Dedifferentiated amniotic fluid mesenchymal stem cell (primary cell): ENCODE measurements around the gene NMUR1.

Experiments
- DNase-seq: peaks from one replicate; pipeline ENCODE4 v3.0.0-alpha.2; 2016; ENCODE audit errors: extremely low spot score

NMUR1 gene

GRCh38 chr2:231486851-231487596, 43.2 kb downstream of the NMUR1 start:
- DNase-seq: no peak

GRCh38 chr2:231483398-231484329, 46.6 kb downstream of the NMUR1 start:
- no peak for DNase-seq

- DNase-seq: no peak
Observed at GRCh38 chr2:231482806-231483391, 47.3 kb downstream of the NMUR1 start.

- DNase-seq: no peak
Observed at GRCh38 chr2:231480781-231481180, 49.5 kb downstream of the NMUR1 start.

- DNase-seq: no peak
Observed at GRCh38 chr2:231479455-231479854, 50.8 kb downstream of the NMUR1 start.

GRCh38 chr2:231476920-231477319, 53.3 kb downstream of the NMUR1 start:
- no peak for DNase-seq

- DNase-seq: no peak
Observed at GRCh38 chr2:231475965-231476364, 54.3 kb downstream of the NMUR1 start.
